Measurements from ENCODE around the gene RASSF8. TPM values are rescaled to one million over a fixed set of nuclear protein-coding genes. Genes with fewer than 3 reads are reported as not detected.

The RASSF8 gene
- polyA plus RNA-seq, 1 donor (not counting 4 experiments of a cell fraction or from before 2014, with no cell fraction given), result 10.5 TPM

DNA sequence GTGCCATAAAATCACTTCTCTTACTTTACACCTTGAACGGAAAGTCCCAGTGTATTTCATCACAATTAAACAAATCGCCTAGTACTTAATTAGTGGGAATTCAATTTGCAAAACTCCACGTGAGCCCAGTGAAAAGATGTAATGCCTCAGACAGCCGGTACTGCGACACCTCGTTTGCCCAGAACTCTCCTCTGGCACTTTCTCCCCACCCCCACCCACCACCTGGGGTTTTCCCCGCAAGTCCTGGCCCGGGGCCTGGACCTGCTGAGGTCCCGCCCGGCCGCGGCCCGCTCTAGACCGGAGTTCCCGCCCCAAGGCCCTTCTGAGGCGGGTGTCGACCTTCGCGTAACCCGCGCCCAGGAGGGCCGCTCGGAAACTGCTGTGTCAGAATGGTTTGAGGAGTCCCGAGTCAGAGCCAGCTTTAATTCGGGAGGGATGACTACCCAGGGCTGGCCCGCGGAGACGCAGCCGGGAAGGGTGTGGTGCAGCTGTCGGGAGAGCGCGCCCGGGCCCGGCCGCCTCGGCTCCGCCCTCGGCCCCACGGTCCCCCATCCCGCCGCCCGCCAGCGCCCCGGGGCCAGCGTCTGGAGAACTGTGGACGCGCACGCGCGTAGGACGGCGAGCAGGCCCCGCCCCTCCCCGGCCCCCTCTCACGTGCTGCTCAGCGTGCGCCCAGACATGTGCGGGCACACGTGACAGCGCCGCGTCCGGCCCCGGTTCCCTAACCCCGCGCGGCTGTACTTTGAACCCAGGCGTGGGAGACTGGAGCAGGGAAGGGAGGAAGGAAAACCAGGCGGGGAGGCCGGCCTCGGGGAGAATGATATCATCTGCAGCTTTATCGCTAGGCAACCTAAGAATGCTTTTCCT is 155.6 kb downstream of the RASSF8 start:
- H3K9me3 ChIP-seq (ENCODE audit: control insufficient read depth, low read depth, low read length), result no peaks in the 10 kb centered on the region
- H4K20me1 ChIP-seq (ENCODE audit: control insufficient read depth, extremely low read depth, insufficient read depth, low read length), result no peaks in the 10 kb centered on the region
- no peaks in the 10 kb centered on the region for H3K27me3 ChIP-seq (ENCODE audit: control insufficient read depth, extremely low read depth, insufficient read depth, low read length)
- dilution Hi-C loops (cut with MboI; ENCODE audit: extremely low pct_ligation_motif_present, low sequenced_read_pairs), result no loop called here
- H3K4me1 ChIP-seq (ENCODE audit: control insufficient read depth, extremely low read depth, insufficient read depth, low read length), result peaks cover 27% of the 10 kb centered on the region
- peak overlapping the region; percentile 64 for H2AFZ ChIP-seq (ENCODE audit: control insufficient read depth, low read length)
- no peaks in the 10 kb centered on the region for H3K9me1 ChIP-seq (ENCODE audit: control insufficient read depth, extremely low read depth, insufficient read depth, low read length)
- no peaks in the 10 kb centered on the region for H3K36me3 ChIP-seq (ENCODE audit: control insufficient read depth in 2 of 2, extremely low read depth in 1 of 2, insufficient read depth in 2 of 2, low read length in 2 of 2)
- H3K4me2 ChIP-seq (ENCODE audit: control insufficient read depth, extremely low read depth, insufficient read depth, low read depth, low read length), result peak overlapping the region; percentile 92
- H3K27ac ChIP-seq (ENCODE audit: control insufficient read depth, insufficient read depth, low read length), result peak overlapping the region; percentile 74
- peak overlapping the region; percentile 82 for H3K9ac ChIP-seq (ENCODE audit: control insufficient read depth, extremely low read depth, insufficient read depth, low read length)
- DNase-seq (ENCODE audit: low read depth, low spot score) (peak; percentile 50), FAIRE-seq (no peak)
- no peaks in the 10 kb centered on the region for H3K79me2 ChIP-seq (ENCODE audit: control insufficient read depth, insufficient read depth, low read length)
- no peak for TF ChIP-seq EZH2 (IDR thresholded peaks at IDR 0.05; ENCODE audit: low read length)
- TF ChIP-seq, protein P1, sequence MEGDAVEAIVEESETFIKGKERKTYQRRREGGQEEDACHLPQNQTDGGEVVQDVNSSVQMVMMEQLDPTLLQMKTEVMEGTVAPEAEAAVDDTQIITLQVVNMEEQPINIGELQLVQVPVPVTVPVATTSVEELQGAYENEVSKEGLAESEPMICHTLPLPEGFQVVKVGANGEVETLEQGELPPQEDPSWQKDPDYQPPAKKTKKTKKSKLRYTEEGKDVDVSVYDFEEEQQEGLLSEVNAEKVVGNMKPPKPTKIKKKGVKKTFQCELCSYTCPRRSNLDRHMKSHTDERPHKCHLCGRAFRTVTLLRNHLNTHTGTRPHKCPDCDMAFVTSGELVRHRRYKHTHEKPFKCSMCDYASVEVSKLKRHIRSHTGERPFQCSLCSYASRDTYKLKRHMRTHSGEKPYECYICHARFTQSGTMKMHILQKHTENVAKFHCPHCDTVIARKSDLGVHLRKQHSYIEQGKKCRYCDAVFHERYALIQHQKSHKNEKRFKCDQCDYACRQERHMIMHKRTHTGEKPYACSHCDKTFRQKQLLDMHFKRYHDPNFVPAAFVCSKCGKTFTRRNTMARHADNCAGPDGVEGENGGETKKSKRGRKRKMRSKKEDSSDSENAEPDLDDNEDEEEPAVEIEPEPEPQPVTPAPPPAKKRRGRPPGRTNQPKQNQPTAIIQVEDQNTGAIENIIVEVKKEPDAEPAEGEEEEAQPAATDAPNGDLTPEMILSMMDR (optimal IDR thresholded peaks at IDR 0.05 in 1 of 3, IDR thresholded peaks at IDR 0.05 in 1 of 3, conservative IDR thresholded peaks at IDR 0.05 in 1 of 3; ENCODE audit: extremely low read depth in 1 of 3, insufficient read depth in 2 of 3, low read length in 3 of 3), result peak; percentile 29 to 48 (median 41)
- H3K4me3 ChIP-seq (ENCODE audit: control insufficient read depth in 2 of 3, extremely low read depth in 1 of 3, insufficient read depth in 2 of 3, low read depth in 1 of 3, low read length in 3 of 3), result peak overlapping the region; percentile 38 to 70 (median 64)

DNA sequence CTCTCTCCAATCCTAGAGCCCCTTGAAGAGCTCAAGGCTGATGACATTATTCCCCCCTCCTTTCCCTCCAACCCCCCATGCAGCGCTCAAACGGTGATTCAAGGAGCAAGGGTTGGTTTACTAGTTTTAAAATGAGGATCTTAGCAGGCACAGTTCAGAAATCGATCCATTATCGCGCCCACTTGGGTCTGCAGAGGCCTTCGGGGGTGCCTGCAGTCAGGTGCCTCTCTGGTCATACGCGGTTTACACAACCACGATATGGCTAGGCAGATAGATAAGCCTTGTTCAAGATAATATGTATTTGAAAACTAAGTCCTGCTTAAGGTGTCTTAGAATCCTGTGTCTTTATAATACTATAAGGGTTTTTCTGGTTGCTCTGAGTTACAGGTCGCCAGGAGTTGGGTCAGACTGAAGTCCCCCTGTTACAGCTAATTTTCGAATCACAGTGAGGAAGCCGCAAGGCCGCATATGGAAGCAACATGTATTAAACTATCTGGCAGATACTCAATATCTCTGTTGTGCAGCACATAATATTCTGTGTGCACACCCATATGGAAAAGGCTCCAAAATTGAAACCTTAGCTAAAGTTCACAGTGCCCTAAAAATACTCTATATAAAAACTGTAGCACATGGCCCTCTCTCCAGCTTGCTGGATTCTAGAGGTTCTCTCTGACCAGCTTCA is 156.4 kb downstream of the RASSF8 start:
- Histone ChIP-seq H3K4me3 (ENCODE audit: control insufficient read depth in 2 of 3, extremely low read depth in 1 of 3, insufficient read depth in 2 of 3, low read depth in 1 of 3, low read length in 3 of 3) (peak overlapping the region in 2 of 3 experiments; percentile 64 to 70), H3K27ac (ENCODE audit: control insufficient read depth, insufficient read depth, low read length) (peak overlapping the region; percentile 74), H3K9me1 (ENCODE audit: control insufficient read depth, extremely low read depth, insufficient read depth, low read length) (no peaks in the 10 kb centered on the region), H3K79me2 (ENCODE audit: control insufficient read depth, insufficient read depth, low read length) (no peaks in the 10 kb centered on the region), H3K9ac (ENCODE audit: control insufficient read depth, extremely low read depth, insufficient read depth, low read length) (peak overlapping the region; percentile 82), H4K20me1 (ENCODE audit: control insufficient read depth, extremely low read depth, insufficient read depth, low read length) (no peaks in the 10 kb centered on the region), H3K27me3 (ENCODE audit: control insufficient read depth, extremely low read depth, insufficient read depth, low read length) (no peaks in the 10 kb centered on the region), H2AFZ (ENCODE audit: control insufficient read depth, low read length) (peak overlapping the region; percentile 60), H3K4me2 (ENCODE audit: control insufficient read depth, extremely low read depth, insufficient read depth, low read depth, low read length) (peak overlapping the region; percentile 92), H3K4me1 (ENCODE audit: control insufficient read depth, extremely low read depth, insufficient read depth, low read length) (peaks cover 27% of the 10 kb centered on the region), H3K9me3 (ENCODE audit: control insufficient read depth, low read depth, low read length) (no peaks in the 10 kb centered on the region), H3K36me3 (ENCODE audit: control insufficient read depth in 2 of 2, extremely low read depth in 1 of 2, insufficient read depth in 2 of 2, low read length in 2 of 2) (no peaks in the 10 kb centered on the region)
- no peak for DNase-seq (ENCODE audit: low read depth, low spot score)
- dilution Hi-C loops (cut with MboI; ENCODE audit: extremely low pct_ligation_motif_present, low sequenced_read_pairs), result no loop called here
- no peak for TF ChIP-seq EZH2 (IDR thresholded peaks at IDR 0.05; ENCODE audit: low read length)
- TF ChIP-seq, protein P1 (optimal IDR thresholded peaks at IDR 0.05 in 1 of 3, IDR thresholded peaks at IDR 0.05 in 1 of 3, conservative IDR thresholded peaks at IDR 0.05 in 1 of 3; ENCODE audit: extremely low read depth in 1 of 3, insufficient read depth in 2 of 3, low read length in 3 of 3), result no peak
- FAIRE-seq, result no peak

All from keratinocyte (primary cell).